ENCODE results near the gene THYN1. TPM values are rescaled to one million over a fixed set of nuclear protein-coding genes. Genes with fewer than 3 reads are reported as not detected.

Gene THYN1
- polyA plus RNA-seq, 1 donor (not counting 4 experiments of a cell fraction or from before 2014, with no cell fraction given): 45.8 TPM

GRCh38 chr11:134230339-134230738, 22.8 kb downstream of the THYN1 start:
- Histone ChIP-seq H3K27ac (ENCODE audit: control insufficient read depth, insufficient read depth, low read length) (no peak overlapping the region), H2AFZ (ENCODE audit: control insufficient read depth, low read length) (no peak overlapping the region), H4K20me1 (ENCODE audit: control insufficient read depth, extremely low read depth, insufficient read depth, low read length) (peaks cover 2% of the 10 kb centered on the region)

DNA sequence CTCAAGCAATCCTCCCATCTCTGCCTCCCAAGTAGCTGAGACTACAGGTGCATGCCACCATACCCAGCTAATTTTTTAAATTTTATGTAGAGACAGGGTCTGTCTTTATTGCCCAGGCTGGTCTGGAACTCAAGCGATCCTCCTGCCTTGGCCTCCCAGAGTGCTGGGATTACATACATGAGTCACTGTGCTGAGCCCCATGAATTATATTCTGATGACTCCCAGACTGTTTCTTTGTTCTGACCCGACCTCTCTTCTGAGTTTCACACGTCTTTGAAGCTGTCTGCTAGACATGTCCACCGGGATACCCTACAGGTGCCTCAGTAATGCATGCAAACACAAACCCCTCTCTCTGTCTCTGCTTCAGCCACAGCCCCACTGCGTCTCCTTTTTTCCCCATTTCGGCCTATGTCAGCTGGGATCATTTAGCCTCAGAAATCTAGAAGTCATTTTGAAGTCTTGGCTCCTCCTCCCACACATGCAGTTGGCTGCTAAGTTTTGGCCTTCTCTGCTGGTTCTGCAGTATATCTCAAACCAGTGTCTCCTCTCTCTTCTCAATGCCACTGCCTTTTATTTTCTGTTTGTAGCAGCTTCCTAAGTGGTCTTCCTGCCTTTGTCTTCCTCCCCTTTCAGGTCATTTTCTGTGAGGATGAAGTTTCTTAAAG, 23.9 kb downstream of the THYN1 start:
- H3K36me3 ChIP-seq (ENCODE audit: control insufficient read depth in 2 of 2, extremely low read depth in 1 of 2, insufficient read depth in 2 of 2, low read length in 2 of 2): peaks cover 0 to 10% of the 10 kb centered on the region in 2 experiments
- peaks cover 2% of the 10 kb centered on the region for H3K9me1 ChIP-seq (ENCODE audit: control insufficient read depth, extremely low read depth, insufficient read depth, low read length)
- no peak overlapping the region for H3K4me2 ChIP-seq (ENCODE audit: control insufficient read depth, extremely low read depth, insufficient read depth, low read depth, low read length)
- no peak for TF ChIP-seq EZH2 (IDR thresholded peaks at IDR 0.05; ENCODE audit: low read length)
- TF ChIP-seq CTCF (optimal IDR thresholded peaks at IDR 0.05 in 1 of 3, IDR thresholded peaks at IDR 0.05 in 1 of 3, conservative IDR thresholded peaks at IDR 0.05 in 1 of 3; ENCODE audit: extremely low read depth in 1 of 3, insufficient read depth in 2 of 3, low read length in 3 of 3): no peak
- no peak overlapping the region for H2AFZ ChIP-seq (ENCODE audit: control insufficient read depth, low read length)
- dilution Hi-C loops (cut with MboI; ENCODE audit: extremely low pct_ligation_motif_present, low sequenced_read_pairs): no loop called here
- H3K4me1 ChIP-seq (ENCODE audit: control insufficient read depth, extremely low read depth, insufficient read depth, low read length): peaks cover 16% of the 10 kb centered on the region
- peaks cover 2% of the 10 kb centered on the region for H4K20me1 ChIP-seq (ENCODE audit: control insufficient read depth, extremely low read depth, insufficient read depth, low read length)
- FAIRE-seq (no peak), DNase-seq (ENCODE audit: low read depth, low spot score) (no peak)
- H3K9ac ChIP-seq (ENCODE audit: control insufficient read depth, extremely low read depth, insufficient read depth, low read length): no peak overlapping the region
- no peak overlapping the region for H3K27ac ChIP-seq (ENCODE audit: control insufficient read depth, insufficient read depth, low read length)
- no peaks in the 10 kb centered on the region for H3K27me3 ChIP-seq (ENCODE audit: control insufficient read depth, extremely low read depth, insufficient read depth, low read length)
- no peaks in the 10 kb centered on the region for H3K9me3 ChIP-seq (ENCODE audit: control insufficient read depth, low read depth, low read length)
- peaks cover 78% of the 10 kb centered on the region for H3K79me2 ChIP-seq (ENCODE audit: control insufficient read depth, insufficient read depth, low read length)
- no peak overlapping the region for H3K4me3 ChIP-seq (ENCODE audit: control insufficient read depth in 2 of 3, extremely low read depth in 1 of 3, insufficient read depth in 2 of 3, low read depth in 1 of 3, low read length in 3 of 3)

More at GRCh38 chr11:134230339-134230738, 22.8 kb downstream of the THYN1 start:
- Histone ChIP-seq H3K79me2 (ENCODE audit: control insufficient read depth, insufficient read depth, low read length) (peaks cover 78% of the 10 kb centered on the region), H3K4me3 (ENCODE audit: control insufficient read depth in 2 of 3, extremely low read depth in 1 of 3, insufficient read depth in 2 of 3, low read depth in 1 of 3, low read length in 3 of 3) (no peak overlapping the region), H3K36me3 (ENCODE audit: control insufficient read depth in 2 of 2, extremely low read depth in 1 of 2, insufficient read depth in 2 of 2, low read length in 2 of 2) (peaks cover 5 to 14% of the 10 kb centered on the region in 2 experiments), H3K27me3 (ENCODE audit: control insufficient read depth, extremely low read depth, insufficient read depth, low read length) (no peaks in the 10 kb centered on the region), H3K9me1 (ENCODE audit: control insufficient read depth, extremely low read depth, insufficient read depth, low read length) (peaks cover 2% of the 10 kb centered on the region), H3K4me2 (ENCODE audit: control insufficient read depth, extremely low read depth, insufficient read depth, low read depth, low read length) (no peak overlapping the region), H3K4me1 (ENCODE audit: control insufficient read depth, extremely low read depth, insufficient read depth, low read length) (peaks cover 16% of the 10 kb centered on the region), H3K9me3 (ENCODE audit: control insufficient read depth, low read depth, low read length) (no peaks in the 10 kb centered on the region), H3K9ac (ENCODE audit: control insufficient read depth, extremely low read depth, insufficient read depth, low read length) (no peak overlapping the region)
- TF ChIP-seq EZH2 (IDR thresholded peaks at IDR 0.05; ENCODE audit: low read length) (no peak), CTCF (optimal IDR thresholded peaks at IDR 0.05 in 1 of 3, IDR thresholded peaks at IDR 0.05 in 1 of 3, conservative IDR thresholded peaks at IDR 0.05 in 1 of 3; ENCODE audit: extremely low read depth in 1 of 3, insufficient read depth in 2 of 3, low read length in 3 of 3) (no peak)
- dilution Hi-C loops (cut with MboI; ENCODE audit: extremely low pct_ligation_motif_present, low sequenced_read_pairs): no loop called here
- DNase-seq (ENCODE audit: low read depth, low spot score) (no peak), FAIRE-seq (no peak)

All from keratinocyte (primary cell).